ENCODE data around the gene LYL1. TPM values are rescaled to one million over a fixed set of nuclear protein-coding genes. Genes with fewer than 3 reads are reported as not detected.
A peak's percentile ranks its signal among the peaks of the same experiment; 100 is the strongest.

The LYL1 gene
- polyA plus RNA-seq, 1 donor, result 2.8 TPM

DNA sequence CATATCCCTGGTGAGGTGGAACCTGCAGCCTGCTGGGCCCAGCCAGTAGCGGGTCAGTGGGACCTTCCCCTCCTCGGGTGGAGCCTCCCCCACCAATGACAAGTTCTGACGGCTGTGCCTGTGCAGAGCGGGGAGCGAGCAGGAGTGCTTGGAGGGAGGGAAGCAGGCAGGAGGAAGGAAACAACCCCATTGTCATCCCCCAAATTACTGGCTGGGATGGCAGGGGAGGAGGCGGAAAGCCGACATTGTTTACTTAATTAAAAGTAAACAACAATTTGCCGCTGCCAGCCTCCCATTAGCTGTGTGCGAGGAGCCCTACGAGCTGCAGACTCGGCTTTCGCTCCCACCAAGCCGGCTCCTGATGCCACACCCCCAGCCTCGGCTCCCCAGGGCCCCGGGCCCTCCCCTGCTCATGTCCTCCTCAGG is 45.5 kb downstream of the LYL1 start:
- DNase-seq, result no peak

DNA sequence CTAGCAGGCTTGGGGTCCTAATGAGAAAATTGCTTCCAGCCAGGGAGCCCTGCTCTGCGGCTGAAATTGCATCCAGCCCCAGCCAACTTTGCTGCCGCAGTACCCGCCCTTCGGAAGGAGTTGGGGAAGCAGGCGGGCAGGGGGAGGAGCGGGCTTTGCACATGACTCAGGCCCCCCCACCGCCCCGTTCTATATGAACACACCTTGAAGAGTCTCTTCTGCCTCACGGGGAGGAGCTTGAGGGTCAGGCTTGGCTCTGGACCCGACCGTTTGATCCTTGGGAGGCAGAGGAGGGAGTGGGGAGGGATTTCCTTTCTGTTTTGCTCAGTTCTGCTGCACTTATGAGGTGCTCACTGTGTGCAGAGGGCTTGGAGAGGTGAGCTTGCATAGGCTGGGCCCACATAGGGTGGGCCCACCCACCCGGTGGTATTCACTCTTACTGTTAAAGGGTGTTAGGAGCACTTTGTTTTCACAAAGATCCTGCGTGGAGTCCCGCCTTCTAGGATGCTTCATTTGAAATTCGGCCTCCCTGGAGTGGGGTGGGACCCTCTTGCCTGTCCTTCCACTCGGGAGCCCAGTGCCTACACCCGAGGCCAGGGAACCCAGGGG is 46.5 kb downstream of the LYL1 start:
- no peak for DNase-seq

DNA sequence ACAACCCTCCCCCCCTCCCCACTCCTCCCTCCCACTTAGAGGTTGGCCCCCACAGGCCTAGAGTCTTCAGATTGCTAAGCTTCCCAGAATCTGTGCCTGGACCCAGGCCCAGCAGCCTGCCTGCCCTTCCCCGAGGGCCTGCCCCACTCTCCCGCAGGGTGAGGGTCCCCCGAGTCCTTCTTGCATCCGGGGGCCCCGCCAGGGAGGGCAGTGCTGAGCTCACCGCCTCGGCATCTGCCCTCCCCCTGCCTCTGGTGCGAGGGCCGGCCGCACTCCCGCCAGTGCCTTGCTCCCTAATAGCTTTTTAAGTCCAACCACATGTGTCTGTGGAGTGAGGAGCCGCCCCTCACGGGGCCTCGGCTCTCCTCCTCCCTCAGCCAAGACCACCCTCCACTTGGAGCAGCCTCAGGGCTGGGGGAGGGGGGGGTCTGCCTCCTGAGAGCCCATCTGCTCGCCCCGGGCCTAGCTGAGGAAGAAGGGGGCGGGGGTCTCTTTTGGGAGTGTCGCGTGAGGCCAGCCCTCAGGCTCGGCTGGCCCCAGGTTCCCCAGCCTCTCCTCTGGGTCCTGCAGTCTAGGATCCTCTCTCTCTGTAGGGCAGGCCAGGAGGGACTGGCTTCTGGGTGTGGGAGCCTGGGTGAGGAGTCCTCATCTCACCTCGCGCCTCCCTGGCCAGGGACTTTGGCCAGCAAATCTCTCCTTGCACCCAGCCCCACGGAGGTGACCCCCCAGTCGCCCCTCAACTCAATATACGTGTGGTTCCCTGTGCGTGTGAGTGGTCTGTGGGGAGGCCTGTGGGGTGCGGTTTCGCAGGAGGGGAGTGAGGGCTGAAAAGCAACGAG is 47.2 kb downstream of the LYL1 start:
- no peak for DNase-seq

GRCh38 chr19:13054626-13055212 is 47.9 kb downstream of the LYL1 start:
- DNase-seq, result no peak

DNA sequence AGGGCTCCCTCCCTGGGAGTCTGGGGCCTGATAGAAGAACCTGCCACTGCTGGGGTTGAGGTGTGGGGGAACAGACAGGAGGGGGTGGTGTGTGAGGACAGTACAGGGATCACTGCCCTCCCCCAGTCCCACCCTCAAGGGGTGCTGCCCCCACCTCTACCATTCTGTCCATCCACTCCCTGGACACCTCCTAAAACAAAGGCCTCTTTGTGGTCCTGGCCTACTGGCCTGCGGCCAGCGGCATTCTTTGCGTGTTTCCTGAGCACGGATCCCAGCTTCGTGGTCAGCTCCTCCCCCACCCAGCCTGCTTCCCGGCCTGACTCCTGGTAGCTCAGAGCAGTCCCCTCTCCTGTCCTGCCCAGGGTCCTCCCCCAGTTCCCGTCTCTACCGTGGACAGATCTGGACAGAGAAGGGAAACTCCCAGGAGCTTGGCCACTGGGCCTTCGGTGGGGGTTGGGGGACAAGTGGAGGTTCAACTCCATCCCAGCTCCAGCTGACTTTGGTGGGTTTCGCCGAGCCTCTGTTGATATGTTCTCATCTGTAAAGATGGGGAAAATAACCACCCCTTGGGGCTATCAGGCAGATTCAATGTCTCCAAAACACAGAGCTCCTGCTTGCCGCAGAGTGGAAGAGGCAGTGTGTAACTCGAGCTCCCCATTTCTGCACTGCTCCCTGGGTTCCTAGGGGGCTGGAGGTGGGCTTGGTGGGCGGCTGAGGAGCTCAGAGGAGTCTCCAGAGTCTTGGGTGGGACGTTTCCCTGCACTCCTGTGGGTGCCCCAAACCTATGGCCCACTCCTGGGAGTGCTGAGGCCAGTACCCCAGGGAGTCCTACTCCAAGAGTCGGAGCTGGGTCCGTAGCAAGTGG is 48.7 kb downstream of the LYL1 start:
- DNase-seq, result peak; percentile 84

- DNase-seq, result no peak
Measured at GRCh38 chr19:13053238-13053637, 49.4 kb downstream of the LYL1 start.

DNA sequence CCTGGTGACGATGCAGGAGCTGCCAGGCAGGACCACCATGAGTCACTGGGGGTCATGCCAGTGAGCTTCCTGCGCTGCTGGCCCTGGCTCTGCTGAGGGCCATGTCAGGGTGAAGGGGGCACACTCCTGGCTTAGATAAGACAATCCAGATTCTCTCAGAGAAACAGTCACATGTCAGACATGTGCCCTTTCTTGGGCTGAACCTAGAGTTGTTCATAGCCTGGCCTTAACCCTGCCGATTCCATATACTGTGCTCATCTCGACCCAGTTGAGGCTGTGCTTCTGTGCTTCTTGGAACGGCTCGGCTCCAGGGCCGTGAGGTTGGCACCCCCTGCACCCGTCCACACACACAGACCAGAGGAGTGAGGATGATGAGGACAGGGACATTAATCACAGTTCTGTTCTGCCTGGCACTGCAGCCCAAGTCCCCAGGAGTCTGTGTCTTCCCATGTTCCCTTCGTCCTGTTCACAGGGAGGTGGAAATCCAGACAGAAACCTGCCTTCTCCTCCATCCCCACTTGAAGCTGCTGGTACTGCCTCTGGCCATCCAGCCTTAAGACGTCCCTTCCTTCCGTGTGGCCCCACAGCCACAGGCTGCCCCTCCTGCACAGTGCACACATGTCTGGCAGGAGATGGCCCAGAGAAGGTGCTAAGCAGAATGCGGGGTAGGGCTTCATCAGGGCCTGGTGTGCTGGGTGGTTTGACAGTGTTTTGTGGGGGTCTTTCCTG is 50.0 kb downstream of the LYL1 start:
- no peak for DNase-seq

- peak; percentile 85 for DNase-seq
Measured at GRCh38 chr19:13051557-13052165, 51.0 kb downstream of the LYL1 start.

DNA sequence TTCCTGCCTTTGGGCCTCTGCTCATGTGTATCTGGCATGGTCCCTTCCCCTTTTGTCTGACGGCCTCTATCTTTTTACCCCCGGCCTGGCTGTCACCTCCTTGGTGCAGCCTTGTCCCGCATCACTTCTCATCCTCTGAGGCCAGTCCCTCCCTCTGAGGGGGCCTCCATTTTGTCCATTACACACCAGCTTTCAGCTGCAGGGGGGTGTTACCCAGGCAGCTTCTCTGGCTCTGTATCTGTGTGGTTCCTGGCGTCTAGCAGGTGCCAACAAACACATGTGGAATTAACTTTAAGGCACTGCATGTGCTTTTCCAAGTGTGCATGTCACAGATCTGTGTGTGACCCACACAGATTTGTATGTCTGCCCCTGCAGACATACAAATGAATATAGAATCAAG is 52.4 kb downstream of the LYL1 start:
- DNase-seq, result no peak

Other genes with a start within 250 kb of the LYL1 start
- gene DNASE2, start 221.4 kb downstream of the LYL1 start, polyA plus RNA-seq (ENCODE audit: insufficient read length), result 9.5 TPM
- 0.17 TPM for gene KLF1, start 215.7 kb downstream of the LYL1 start, polyA plus RNA-seq (ENCODE audit: insufficient read length)
- gene GCDH, start 211.7 kb downstream of the LYL1 start, polyA plus RNA-seq (ENCODE audit: insufficient read length), result 31.1 TPM
- gene SYCE2, start 183.6 kb downstream of the LYL1 start, polyA plus RNA-seq (ENCODE audit: insufficient read length), result 3.4 TPM
- 41.5 TPM for gene FARSA, start 169.1 kb downstream of the LYL1 start, polyA plus RNA-seq (ENCODE audit: insufficient read length)
- 783 TPM for gene CALR, start 164.2 kb downstream of the LYL1 start, polyA plus RNA-seq (ENCODE audit: insufficient read length)
- 71.9 TPM for gene RAD23A, start 157.0 kb downstream of the LYL1 start, polyA plus RNA-seq (ENCODE audit: insufficient read length)
- gene GADD45GIP1, start 145.6 kb downstream of the LYL1 start, polyA plus RNA-seq (ENCODE audit: insufficient read length), result 25.2 TPM
- 0.18 TPM for gene DAND5, start 133.3 kb downstream of the LYL1 start, polyA plus RNA-seq (ENCODE audit: insufficient read length)
- 14.6 TPM for gene NFIX, start 107.4 kb downstream of the LYL1 start, polyA plus RNA-seq (ENCODE audit: insufficient read length)
- gene TRMT1, start 13.9 kb upstream of the LYL1 start, polyA plus RNA-seq (ENCODE audit: insufficient read length), result 42.0 TPM
- gene NACC1, start 15.4 kb upstream of the LYL1 start, polyA plus RNA-seq (ENCODE audit: insufficient read length), result 20.6 TPM
- 47.0 TPM for gene STX10, start 47.5 kb upstream of the LYL1 start, polyA plus RNA-seq (ENCODE audit: insufficient read length)
- gene IER2, start 47.6 kb upstream of the LYL1 start, polyA plus RNA-seq (ENCODE audit: insufficient read length), result 75.7 TPM